GM12801 (cell line): Measurements from ENCODE around the gene UBA1.

Source experiments
- CTCF ChIP-seq: IDR thresholded peaks from one replicate; pipeline ENCODE4 v1.5.1; 2011; ENCODE audit warnings: control low read depth; ENCODE audit not compliant: insufficient read length; ENCODE audit errors: extremely low read depth

UBA1 gene

GRCh38 chrX:47148946-47149345 lies 44.7 kb upstream of the UBA1 start:
- no peak for TF ChIP-seq CTCF

DNA sequence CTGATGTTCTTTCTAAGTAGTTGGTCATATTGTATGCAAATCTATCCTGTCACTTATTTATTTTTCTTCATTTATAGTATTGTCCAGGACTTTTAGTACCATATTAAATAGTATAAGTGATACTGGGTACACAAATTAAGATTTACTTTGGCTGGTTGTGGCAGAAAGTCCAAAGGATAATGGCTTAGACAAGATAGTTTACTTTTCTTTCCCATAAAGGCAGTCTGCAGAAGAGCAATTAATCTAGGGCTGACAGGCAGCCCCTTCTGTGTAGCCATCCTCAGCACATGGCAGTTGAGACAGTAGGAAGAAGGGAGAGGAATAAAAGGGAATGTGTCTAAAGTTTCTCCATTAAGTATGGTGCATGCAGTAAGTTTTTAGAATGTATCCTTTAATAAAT lies 42.2 kb upstream of the UBA1 start:
- TF ChIP-seq CTCF: no peak

DNA sequence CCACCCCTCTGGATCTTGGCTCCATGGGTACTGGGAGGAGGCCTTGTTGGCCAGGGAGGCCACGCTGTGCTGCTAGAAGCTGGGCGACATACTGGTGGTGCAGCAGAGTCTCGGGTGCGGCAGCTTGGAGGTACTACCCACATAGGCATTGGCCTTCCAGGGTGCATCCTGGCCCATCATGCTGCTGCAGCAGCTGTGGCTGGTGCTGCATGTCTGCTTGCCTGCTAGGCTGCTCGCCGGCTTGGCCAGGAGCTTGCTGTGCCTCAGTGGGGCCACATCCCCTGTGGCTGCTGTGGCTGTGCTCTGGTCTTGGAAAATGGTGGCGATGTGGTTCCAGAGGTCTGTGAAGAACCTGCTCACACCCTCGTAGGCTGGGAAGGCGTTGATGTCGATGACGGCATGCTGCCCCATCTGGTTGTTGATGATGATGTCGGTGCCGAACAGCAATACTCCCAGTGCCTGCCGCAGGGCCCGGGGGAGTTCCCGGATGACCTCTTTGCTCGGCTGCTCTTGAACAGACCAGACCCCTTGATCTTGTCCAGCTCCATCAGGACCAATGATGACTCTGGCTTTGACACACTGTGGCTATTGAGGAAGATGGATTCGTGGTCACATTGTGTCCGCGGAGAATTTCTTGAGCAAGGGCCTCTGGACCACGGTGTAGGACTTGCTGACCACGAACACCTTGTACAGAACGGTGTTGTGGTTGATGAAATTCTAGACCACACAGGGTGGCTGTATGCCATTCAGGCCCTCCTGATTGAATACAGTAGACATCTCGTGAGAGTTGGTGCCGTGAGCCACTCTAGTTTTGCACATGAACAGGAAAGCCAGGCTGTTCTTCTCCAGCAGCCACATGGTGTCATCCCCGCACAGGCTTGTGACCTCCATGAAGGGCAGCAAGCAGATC lies 36.8 kb upstream of the UBA1 start:
- TF ChIP-seq CTCF: no peak

GRCh38 chrX:47158131-47158530 lies 35.5 kb upstream of the UBA1 start:
- TF ChIP-seq CTCF: no peak

DNA sequence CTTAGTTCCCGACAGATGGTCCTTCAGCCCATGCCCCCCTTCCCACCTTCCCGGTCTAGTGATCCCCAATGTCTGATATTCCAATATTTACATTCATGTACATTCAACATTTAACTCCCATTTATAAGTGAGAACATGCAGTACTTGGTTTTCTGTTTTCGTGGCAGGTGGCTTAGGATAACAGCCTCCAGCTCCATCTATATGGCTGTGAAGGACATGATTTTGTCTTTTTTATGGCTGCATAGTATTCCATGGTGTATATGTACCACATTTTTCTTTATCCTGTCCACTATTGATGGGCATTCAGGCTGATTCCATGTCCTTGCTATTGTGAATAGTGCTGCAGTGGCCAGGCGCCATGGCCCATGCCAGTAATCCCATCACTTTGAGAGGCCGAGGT lies 34.8 kb upstream of the UBA1 start:
- TF ChIP-seq CTCF: no peak

GRCh38 chrX:47160781-47161180 lies 32.8 kb upstream of the UBA1 start:
- no peak for TF ChIP-seq CTCF

- TF ChIP-seq CTCF: no peak
Measured at GRCh38 chrX:47162927-47163583, 30.6 kb upstream of the UBA1 start.
